ENCODE data around the gene SOCS3. TPM values are rescaled to one million over a fixed set of nuclear protein-coding genes. Genes with fewer than 3 reads are reported as not detected.
A peak's percentile ranks its signal among the peaks of the same experiment; 100 is the strongest.

SOCS3 gene
- total RNA-seq, 3 donors from 2014 or later (not counting 1 experiment from before 2014, with no cell fraction given) = 39.0 to 47.9 (median 43.6) TPM

- Histone ChIP-seq H3K4me3 (ENCODE audit: low read length) (no peak overlapping the region), H3K27me3 (ENCODE audit: control insufficient read depth, insufficient read depth, low read length) (no peaks in the 10 kb centered on the region), H3K27ac (ENCODE audit: low read length) (no peak overlapping the region), H3K36me3 (ENCODE audit: control insufficient read depth, insufficient read depth, low read length) (no peaks in the 10 kb centered on the region), H3K9me3 (ENCODE audit: control insufficient read depth, insufficient read depth, low read length) (no peaks in the 10 kb centered on the region), H3K4me1 (ENCODE audit: control insufficient read depth, insufficient read depth, low read length) (peaks cover 60% of the 10 kb centered on the region)
- Mint-ChIP-seq H3K36me3 (no peaks in the 10 kb centered on the region), H3K4me3 (no peak overlapping the region), H3K27me3 (ENCODE audit: low read depth in 2 of 2) (no peaks in the 10 kb centered on the region), H3K27ac (no peak overlapping the region), H3K9me3 (no peaks in the 10 kb centered on the region), H3K4me1 (peaks cover 23 to 58% of the 10 kb centered on the region in 2 donors)
- intact Hi-C loops (cut with micrococcal nuclease) = no loop called here
- ATAC-seq = no peak
- DNase-seq = no peak
- 63% methylated on average over 3 of the region's 3 CpGs for WGBS (ENCODE audit: insufficient coverage)
- TF ChIP-seq CTCF (IDR thresholded peaks at IDR 0.05) = no peak
Observed at GRCh38 chr17:78347453-78347852, 12.4 kb downstream of the SOCS3 start.

GRCh38 chr17:78346605-78347250 lies 13.1 kb downstream of the SOCS3 start:
- Mint-ChIP-seq H3K27ac (no peak overlapping the region), H3K36me3 (no peaks in the 10 kb centered on the region), H3K27me3 (ENCODE audit: low read depth in 2 of 2) (no peaks in the 10 kb centered on the region), H3K9me3 (no peaks in the 10 kb centered on the region), H3K4me1 (peaks cover 23 to 56% of the 10 kb centered on the region in 2 donors), H3K4me3 (no peak overlapping the region)
- TF ChIP-seq CTCF (IDR thresholded peaks at IDR 0.05) = no peak
- intact Hi-C loops (cut with micrococcal nuclease) = no loop called here
- no peak overlapping the region for H3K27ac ChIP-seq (ENCODE audit: low read length)
- 94% methylated on average over 13 of the region's 13 CpGs for WGBS (ENCODE audit: insufficient coverage)
- H3K27me3 ChIP-seq (ENCODE audit: control insufficient read depth, insufficient read depth, low read length) = no peaks in the 10 kb centered on the region
- no peaks in the 10 kb centered on the region for H3K36me3 ChIP-seq (ENCODE audit: control insufficient read depth, insufficient read depth, low read length)
- no peak for ATAC-seq
- peaks cover 58% of the 10 kb centered on the region for H3K4me1 ChIP-seq (ENCODE audit: control insufficient read depth, insufficient read depth, low read length)
- H3K9me3 ChIP-seq (ENCODE audit: control insufficient read depth, insufficient read depth, low read length) = no peaks in the 10 kb centered on the region
- no peak overlapping the region for H3K4me3 ChIP-seq (ENCODE audit: low read length)
- peak in 1 of 2 donors; percentile 7 for DNase-seq

- intact Hi-C loops (cut with micrococcal nuclease) = no loop called here
- Mint-ChIP-seq H3K36me3 (no peaks in the 10 kb centered on the region), H3K9me3 (no peaks in the 10 kb centered on the region), H3K4me3 (no peak overlapping the region), H3K4me1 (peaks cover 23 to 57% of the 10 kb centered on the region in 2 donors), H3K27me3 (ENCODE audit: low read depth in 2 of 2) (no peaks in the 10 kb centered on the region), H3K27ac (no peak overlapping the region)
- H3K36me3 ChIP-seq (ENCODE audit: control insufficient read depth, insufficient read depth, low read length) = no peaks in the 10 kb centered on the region
- DNase-seq = no peak
- H3K4me1 ChIP-seq (ENCODE audit: control insufficient read depth, insufficient read depth, low read length) = peaks cover 59% of the 10 kb centered on the region
- no peaks in the 10 kb centered on the region for H3K9me3 ChIP-seq (ENCODE audit: control insufficient read depth, insufficient read depth, low read length)
- no peak overlapping the region for H3K4me3 ChIP-seq (ENCODE audit: low read length)
- H3K27me3 ChIP-seq (ENCODE audit: control insufficient read depth, insufficient read depth, low read length) = no peaks in the 10 kb centered on the region
- ATAC-seq = no peak
- no peak overlapping the region for H3K27ac ChIP-seq (ENCODE audit: low read length)
- WGBS (ENCODE audit: insufficient coverage) = 98% methylated on average over 10 of the region's 10 CpGs
- no peak for TF ChIP-seq CTCF (IDR thresholded peaks at IDR 0.05)
Observed at GRCh38 chr17:78345791-78346494, 13.9 kb downstream of the SOCS3 start.

Measured in natural killer cell (primary cell).